Activated naive CD8-positive, alpha-beta T cell treated with anti-CD3 and anti-CD28 coated beads, Interleukin-2, amount 10 ng/mL, durations not matched to agents 7 days and 5 days (primary cell): ENCODE data around the gene TNK2. TPM values are rescaled to one million over a fixed set of nuclear protein-coding genes. Genes with fewer than 3 reads are reported as not detected.
"Not testable (repeated sequence)": the region's sequence is repeated elsewhere in the genome, so short reads cannot be mapped to it uniquely, and the experiment has no call there.

Source experiments
- ATAC-seq: fragments of 150-1000 bp; cut with Tn5 transposase; one replicate; pipeline ENCODE4 v1.10.0; 2021; ENCODE audit warnings: low read depth, moderate library complexity
- POLR2A ChIA-PET: fragments of 350-600 bp; sonication (Branson Sonifier 250); formaldehyde crosslinking; loops from one replicate; lab custom pipeline; 2021; ENCODE audit warnings: antibody characterized with exemption; lab: Charles Lee
- DNase-seq: peaks from one replicate; pipeline ENCODE4 v3.0.0; 2021
- H3K27ac Mint-ChIP-seq: one replicate; pipeline ENCODE4 v1.8.0; 2022; ENCODE audit warnings: mild to moderate bottlenecking, mixed read lengths
- H3K27me3 Mint-ChIP-seq: one replicate; pipeline ENCODE4 v1.8.0; 2022; ENCODE audit warnings: mild to moderate bottlenecking, moderate library complexity, mixed read lengths
- H3K36me3 Mint-ChIP-seq: one replicate; pipeline ENCODE4 v1.8.0; 2021; ENCODE audit warnings: mild to moderate bottlenecking, mixed read lengths
- H3K4me1 Mint-ChIP-seq: one replicate; pipeline ENCODE4 v1.8.0; 2021; ENCODE audit warnings: mixed read lengths
- H3K4me3 Mint-ChIP-seq: one replicate; pipeline ENCODE4 v1.8.0; 2022; ENCODE audit warnings: mild to moderate bottlenecking, moderate library complexity, mixed read lengths
- H3K9me3 Mint-ChIP-seq: one replicate; pipeline ENCODE4 v1.8.0; 2021; ENCODE audit warnings: mixed read lengths
- total RNA-seq, 2 experiments: library from RNA; stranded (reverse); gene quantifications; one replicate each; pipeline ENCODE4 v1.2.3, GENCODE V29; 2021

Gene TNK2
- total RNA-seq, 2 experiments from 2014 or later, result 136 to 166 TPM

GRCh38 chr3:195911946-195912270 lies 3.6 kb upstream of the TNK2 start:
- H3K36me3 Mint-ChIP-seq, result no peaks in the 10 kb centered on the region
- H3K9me3 Mint-ChIP-seq, result no peaks in the 10 kb centered on the region
- H3K4me3 Mint-ChIP-seq, result no peak overlapping the region
- DNase-seq (no peak), ATAC-seq (no peak)
- H3K4me1 Mint-ChIP-seq, result peaks cover 10% of the 10 kb centered on the region
- H3K27me3 Mint-ChIP-seq, result peaks cover 8% of the 10 kb centered on the region
- POLR2A ChIA-PET, result interaction anchor here (1.9 to 2.0 kb wide), 2 partner anchors 9 to 16 kb away, joined by 6 to 8 read pairs; no protein-coding TSS in a partner anchor
- no peak overlapping the region for H3K27ac Mint-ChIP-seq

- Mint-ChIP-seq H3K27me3 (peaks cover 4% of the 10 kb centered on the region), H3K4me3 (no peak overlapping the region), H3K9me3 (no peaks in the 10 kb centered on the region), H3K4me1 (peaks cover 13% of the 10 kb centered on the region), H3K36me3 (no peaks in the 10 kb centered on the region), H3K27ac (no peak overlapping the region)
- ATAC-seq, result no peak
- POLR2A ChIA-PET, result interaction anchor here (1.9 to 2.0 kb wide), 2 partner anchors 8 to 15 kb away, joined by 6 to 8 read pairs; no protein-coding TSS in a partner anchor
- DNase-seq, result no peak
Measured at GRCh38 chr3:195911041-195911945, 2.9 kb upstream of the TNK2 start.

DNA sequence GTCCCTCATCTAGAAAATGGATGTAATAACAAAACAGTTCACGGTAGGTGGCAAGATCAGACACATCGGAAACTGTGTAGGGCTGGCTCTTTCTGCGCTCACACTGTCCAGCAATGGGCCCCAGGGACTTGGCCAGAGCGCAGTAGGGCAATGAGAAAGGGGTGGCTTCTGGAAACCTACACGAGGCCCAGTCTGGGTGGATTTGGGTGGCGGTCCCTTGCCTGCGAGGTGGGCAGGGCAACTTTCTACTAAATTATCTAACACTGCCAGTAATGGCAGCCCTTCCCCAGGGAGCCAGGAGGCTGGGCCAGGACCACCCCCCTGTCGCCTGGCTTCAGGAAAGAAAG lies 2.1 kb upstream of the TNK2 start:
- H3K27me3 Mint-ChIP-seq, result peaks cover 2% of the 10 kb centered on the region
- peak overlapping the region; percentile 10 for H3K27ac Mint-ChIP-seq
- peaks cover 4% of the 10 kb centered on the region for H3K36me3 Mint-ChIP-seq
- no peak for DNase-seq
- H3K9me3 Mint-ChIP-seq, result no peaks in the 10 kb centered on the region
- POLR2A ChIA-PET, result interaction anchor here (6.0 kb wide), 1 partner anchor 14 kb away, joined by 172 read pairs; no protein-coding TSS in a partner anchor
- ATAC-seq, result no peak
- peaks cover 20% of the 10 kb centered on the region for H3K4me1 Mint-ChIP-seq
- peak overlapping the region; percentile 68 for H3K4me3 Mint-ChIP-seq

GRCh38 chr3:195909644-195910498 lies 1.5 kb upstream of the TNK2 start:
- Mint-ChIP-seq H3K36me3 (peaks cover 8% of the 10 kb centered on the region), H3K27ac (peak overlapping the region; percentile 85), H3K27me3 (no peaks in the 10 kb centered on the region), H3K4me1 (peaks cover 23% of the 10 kb centered on the region), H3K4me3 (peak overlapping the region; percentile 68), H3K9me3 (no peaks in the 10 kb centered on the region)
- peak; percentile 91 for DNase-seq
- POLR2A ChIA-PET, result interaction anchor here (0.6 to 6.0 kb wide), 3 partner anchors 14 to 367 kb away, joined by 3 to 172 read pairs (median 5); partner anchors contain the start of gene PPP1R2
- peak; percentile 60 for ATAC-seq

DNA sequence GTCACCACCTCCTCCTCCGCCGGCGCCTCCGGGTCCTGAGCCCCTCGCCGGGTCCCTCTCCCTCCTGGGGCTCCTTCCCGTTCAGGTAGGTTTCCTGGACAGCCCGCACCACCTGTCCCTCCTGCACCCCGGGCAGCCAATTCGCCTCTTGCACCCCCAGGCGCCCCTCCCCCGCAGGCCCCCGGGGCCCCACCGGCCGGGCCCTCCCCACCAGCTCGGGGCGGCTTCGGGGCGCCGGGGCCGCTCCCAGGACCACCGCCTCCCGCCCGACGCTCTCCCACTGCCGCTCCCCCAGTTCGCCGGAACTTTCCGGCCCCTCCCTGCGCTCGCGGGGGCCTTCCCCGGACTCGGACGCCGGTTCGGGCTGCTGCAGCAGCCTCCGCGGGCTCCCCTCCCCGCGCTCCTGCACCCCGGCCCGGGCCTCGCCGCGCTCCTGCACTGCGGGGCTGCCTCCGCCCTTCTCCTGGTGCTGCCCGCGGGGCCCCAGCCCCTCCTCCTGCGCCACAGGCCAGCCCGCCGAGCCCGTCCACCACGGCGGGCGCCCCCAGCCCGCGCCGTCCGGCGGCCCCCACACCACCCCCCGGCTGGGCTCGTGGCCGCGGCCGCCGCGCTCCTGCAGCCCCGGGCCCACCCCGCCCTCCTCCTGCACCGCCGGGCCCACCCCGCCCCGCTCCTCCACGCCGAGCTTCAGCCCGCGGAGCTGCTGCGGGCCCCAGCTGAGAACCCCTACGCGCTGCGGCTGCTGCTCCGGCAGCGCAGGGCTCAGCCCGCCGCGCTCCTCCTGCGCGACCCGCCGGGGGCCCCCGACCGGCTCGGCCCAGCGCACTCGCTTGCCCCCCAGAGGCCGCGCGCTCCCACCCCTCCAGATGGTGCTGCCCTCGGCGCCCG lies 587 bp upstream of the TNK2 start:
- H3K4me3 Mint-ChIP-seq, result peak overlapping the region; percentile 98
- no peaks in the 10 kb centered on the region for H3K27me3 Mint-ChIP-seq
- POLR2A ChIA-PET, result interaction anchor here (0.6 to 6.0 kb wide), 3 partner anchors 13 to 366 kb away, joined by 3 to 172 read pairs (median 5); partner anchors contain the start of gene PPP1R2
- H3K36me3 Mint-ChIP-seq, result peaks cover 13% of the 10 kb centered on the region
- DNase-seq, result peak; percentile 74
- peak; percentile 43 for ATAC-seq
- peaks cover 27% of the 10 kb centered on the region for H3K4me1 Mint-ChIP-seq
- H3K27ac Mint-ChIP-seq, result peak overlapping the region; percentile 100
- H3K9me3 Mint-ChIP-seq, result no peaks in the 10 kb centered on the region

GRCh38 chr3:195907684-195907933 lies 742 bp downstream of the TNK2 start:
- no peaks in the 10 kb centered on the region for H3K9me3 Mint-ChIP-seq
- H3K27me3 Mint-ChIP-seq, result no peaks in the 10 kb centered on the region
- POLR2A ChIA-PET, result interaction anchor here (0.7 to 6.0 kb wide), 7 partner anchors 11 to 366 kb away, joined by 3 to 172 read pairs (median 4); no protein-coding TSS in a partner anchor
- peak; percentile 17 for ATAC-seq
- peak overlapping the region; percentile 100 for H3K27ac Mint-ChIP-seq
- peaks cover 18% of the 10 kb centered on the region for H3K36me3 Mint-ChIP-seq
- H3K4me3 Mint-ChIP-seq, result peak overlapping the region; percentile 98
- DNase-seq, result peak; percentile 75
- peaks cover 35% of the 10 kb centered on the region for H3K4me1 Mint-ChIP-seq

DNA sequence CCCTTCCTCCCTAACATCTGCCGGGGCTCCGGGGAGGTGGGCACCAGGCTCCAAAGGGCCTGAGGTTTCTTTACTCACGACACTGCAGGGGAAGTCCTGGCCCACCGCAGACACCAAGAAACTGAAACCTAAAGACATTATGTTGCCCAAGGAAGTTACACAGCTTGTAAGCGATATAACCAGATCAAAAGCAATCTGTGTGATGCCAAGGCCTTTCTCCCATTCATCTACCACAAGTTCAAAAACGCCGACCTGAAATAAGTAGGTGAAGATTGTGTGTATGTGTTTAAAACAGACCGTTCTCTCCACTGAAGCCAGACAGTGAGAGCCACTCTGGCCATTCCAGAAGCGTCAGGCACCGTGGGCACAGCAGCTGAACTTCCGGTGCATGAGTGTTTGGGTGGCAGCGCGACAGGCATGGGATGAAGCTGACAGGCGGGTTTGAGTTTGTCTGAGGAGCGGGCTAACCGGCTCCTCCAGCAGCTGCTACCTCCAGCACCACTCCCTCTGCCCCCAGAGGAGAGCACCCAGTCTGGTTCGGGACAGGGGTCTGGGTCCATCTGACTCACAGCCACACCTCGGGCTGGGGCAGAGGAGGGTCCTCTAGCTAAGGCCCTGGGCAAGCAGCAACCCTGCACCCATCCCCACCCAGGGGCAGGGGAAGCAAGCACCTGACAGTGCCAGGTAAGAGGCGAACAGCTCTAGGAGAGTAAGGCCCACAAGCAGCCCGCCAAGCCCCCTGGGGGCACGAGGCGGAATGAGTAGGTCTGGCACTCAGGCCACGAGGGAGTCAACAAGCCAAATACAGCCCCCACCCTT lies 1.3 kb downstream of the TNK2 start:
- peaks cover 18% of the 10 kb centered on the region for H3K36me3 Mint-ChIP-seq
- H3K4me1 Mint-ChIP-seq, result peaks cover 35% of the 10 kb centered on the region
- peak; percentile 71 for DNase-seq

DNA sequence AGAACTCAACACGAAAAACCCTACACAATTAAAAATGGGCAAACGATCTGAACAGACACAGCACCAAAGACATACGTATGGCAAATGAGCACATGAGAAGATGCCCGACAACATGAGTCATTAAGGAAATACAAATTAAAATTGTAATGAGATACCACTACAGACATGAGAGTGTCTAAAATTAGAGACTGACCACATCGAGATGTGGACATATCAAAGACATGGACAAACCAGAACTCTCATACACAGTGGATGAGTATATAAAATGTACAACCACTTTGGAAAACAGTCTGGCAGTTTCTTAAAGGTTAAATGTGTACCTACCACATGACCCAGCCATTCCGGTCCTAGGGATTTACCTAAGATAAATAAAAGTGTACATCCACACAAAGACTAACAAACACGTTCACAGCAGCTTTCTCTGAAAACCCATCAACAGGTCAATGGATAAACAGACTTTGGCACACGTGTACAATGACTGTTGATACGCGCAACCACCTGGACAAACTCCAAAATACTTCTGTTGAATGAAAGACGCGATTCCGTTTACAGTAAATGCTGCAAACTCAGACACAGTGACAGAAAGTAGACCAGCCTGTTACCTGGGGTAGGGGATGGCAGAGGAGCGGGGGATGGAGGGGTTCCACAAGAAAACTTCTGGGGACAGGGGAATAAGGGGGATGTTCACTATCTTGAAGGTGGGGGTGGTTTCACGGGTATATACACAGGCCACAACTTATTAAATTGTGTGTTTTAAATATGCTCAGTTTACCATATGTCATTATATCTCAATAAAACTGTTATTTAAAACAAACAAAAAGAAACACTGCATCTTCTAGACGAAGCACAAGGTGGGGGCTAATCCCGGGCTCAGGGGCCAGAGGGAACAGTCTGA lies 2.1 kb downstream of the TNK2 start:
- POLR2A ChIA-PET, result interaction anchor here (0.6 to 6.0 kb wide), 6 partner anchors 9 to 363 kb away, joined by 4 to 172 read pairs (median 6); partner anchors contain the start of gene PPP1R2
- Mint-ChIP-seq H3K4me3 (peak overlapping the region; percentile 98), H3K27ac (peak overlapping the region; percentile 100), H3K4me1 (peaks cover 42% of the 10 kb centered on the region), H3K9me3 (no peaks in the 10 kb centered on the region), H3K36me3 (peaks cover 18% of the 10 kb centered on the region), H3K27me3 (no peaks in the 10 kb centered on the region)
- ATAC-seq (no peak), DNase-seq (no peak)

More for the DNA sequence above, 1.3 kb downstream of the TNK2 start:
- POLR2A ChIA-PET, result interaction anchor here (0.6 to 6.0 kb wide), 10 partner anchors 8 to 365 kb away, joined by 3 to 172 read pairs (median 4); partner anchors contain the start of gene PPP1R2
- Mint-ChIP-seq H3K4me3 (peak overlapping the region; percentile 98), H3K9me3 (no peaks in the 10 kb centered on the region), H3K27me3 (no peaks in the 10 kb centered on the region), H3K27ac (peak overlapping the region; percentile 100)
- ATAC-seq, result peak; percentile 30

DNA sequence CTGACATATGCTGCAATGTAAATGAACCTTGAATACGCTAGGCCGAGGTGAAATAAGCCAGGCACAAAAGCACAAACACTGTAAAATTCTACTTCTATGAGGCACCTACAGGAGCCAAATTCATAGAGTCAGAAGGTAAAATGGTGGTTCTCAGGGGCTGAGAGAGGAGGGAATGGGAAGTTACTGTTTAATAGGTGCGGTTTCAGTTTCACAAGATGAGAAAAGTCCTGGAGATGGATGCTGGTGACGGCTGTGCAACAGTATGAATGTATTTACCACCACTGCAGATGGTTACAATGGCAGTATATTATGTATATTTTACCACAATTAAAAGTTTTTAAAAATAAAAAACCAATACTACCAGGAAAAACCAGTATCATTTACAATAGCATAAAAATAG lies 4.0 kb downstream of the TNK2 start:
- Mint-ChIP-seq H3K4me1 (peaks cover 59% of the 10 kb centered on the region), H3K9me3 (no peaks in the 10 kb centered on the region), H3K36me3 (peaks cover 26% of the 10 kb centered on the region), H3K27ac (peak overlapping the region; percentile 6), H3K4me3 (peak overlapping the region; percentile 14), H3K27me3 (no peaks in the 10 kb centered on the region)
- POLR2A ChIA-PET, result interaction anchor here (1.8 to 6.0 kb wide), 2 partner anchors 8 kb away, joined by 6 to 172 read pairs; no protein-coding TSS in a partner anchor
- DNase-seq, result no peak
- ATAC-seq, result no peak

DNA sequence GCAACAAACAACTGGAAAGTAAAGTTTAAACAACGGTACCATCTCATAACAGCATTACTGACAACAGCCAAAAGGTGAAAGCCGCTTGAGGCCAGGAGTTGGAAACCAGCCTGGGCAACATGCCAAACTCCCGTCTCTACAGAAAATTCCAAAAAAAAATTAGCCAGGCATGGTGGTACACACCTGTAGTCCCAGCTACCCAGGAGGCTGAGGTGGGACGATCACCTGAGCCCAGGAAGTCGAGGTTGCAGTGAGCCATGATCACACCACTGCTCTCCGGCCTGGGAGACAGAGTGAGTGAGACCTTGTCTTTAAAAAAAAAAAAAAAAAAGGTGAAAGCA lies 4.4 kb downstream of the TNK2 start:
- H3K36me3 Mint-ChIP-seq, result peaks cover 30% of the 10 kb centered on the region
- ATAC-seq (no peak), DNase-seq (no peak)
- POLR2A ChIA-PET, result interaction anchor here (1.8 kb wide), 1 partner anchor 8 kb away, joined by 6 read pairs; no protein-coding TSS in a partner anchor
- peak overlapping the region; percentile 11 for H3K27ac Mint-ChIP-seq
- no peaks in the 10 kb centered on the region for H3K27me3 Mint-ChIP-seq
- H3K4me1 Mint-ChIP-seq, result peaks cover 61% of the 10 kb centered on the region
- no peaks in the 10 kb centered on the region for H3K9me3 Mint-ChIP-seq
- peak overlapping the region; percentile 58 for H3K4me3 Mint-ChIP-seq

GRCh38 chr3:195902634-195903033 lies 5.7 kb downstream of the TNK2 start:
- not testable (repeated sequence) for H3K4me3 Mint-ChIP-seq, DNase-seq, H3K27ac Mint-ChIP-seq, H3K9me3 Mint-ChIP-seq, H3K27me3 Mint-ChIP-seq, ATAC-seq
- peaks cover 33% of the 10 kb centered on the region for H3K36me3 Mint-ChIP-seq
- peaks cover 69% of the 10 kb centered on the region for H3K4me1 Mint-ChIP-seq
- POLR2A ChIA-PET, result interaction anchor here (0.6 to 1.8 kb wide), 2 partner anchors 10 to 361 kb away, joined by 4 to 6 read pairs; no protein-coding TSS in a partner anchor
